ENCODE results near the gene HOATZ. TPM values are rescaled to one million over a fixed set of nuclear protein-coding genes. Genes with fewer than 3 reads are reported as not detected.

The HOATZ gene
- total RNA-seq, 1 donor from 2014 or later = not detected

GRCh38 chr11:111483431-111483830 lies 31.1 kb upstream of the HOATZ start:
- Histone ChIP-seq H3K4me1 (no peaks in the 10 kb centered on the region), H3K4me3 (no peak overlapping the region), H3K36me3 (no peaks in the 10 kb centered on the region), H3K27ac (no peak overlapping the region), H3K9me3 (peaks cover 12% of the 10 kb centered on the region), H3K27me3 (no peaks in the 10 kb centered on the region)
- no peak for DNase-seq (ENCODE audit: extremely low spot score in 2 of 2)
- intact Hi-C loops (cut with DNase I) = no loop called here
- no peak for TF ChIP-seq POLR2AphosphoS5 (IDR thresholded peaks at IDR 0.05; ENCODE audit: insufficient read depth in 1 of 2, low read depth in 1 of 2)
- TF ChIP-seq, protein P1, sequence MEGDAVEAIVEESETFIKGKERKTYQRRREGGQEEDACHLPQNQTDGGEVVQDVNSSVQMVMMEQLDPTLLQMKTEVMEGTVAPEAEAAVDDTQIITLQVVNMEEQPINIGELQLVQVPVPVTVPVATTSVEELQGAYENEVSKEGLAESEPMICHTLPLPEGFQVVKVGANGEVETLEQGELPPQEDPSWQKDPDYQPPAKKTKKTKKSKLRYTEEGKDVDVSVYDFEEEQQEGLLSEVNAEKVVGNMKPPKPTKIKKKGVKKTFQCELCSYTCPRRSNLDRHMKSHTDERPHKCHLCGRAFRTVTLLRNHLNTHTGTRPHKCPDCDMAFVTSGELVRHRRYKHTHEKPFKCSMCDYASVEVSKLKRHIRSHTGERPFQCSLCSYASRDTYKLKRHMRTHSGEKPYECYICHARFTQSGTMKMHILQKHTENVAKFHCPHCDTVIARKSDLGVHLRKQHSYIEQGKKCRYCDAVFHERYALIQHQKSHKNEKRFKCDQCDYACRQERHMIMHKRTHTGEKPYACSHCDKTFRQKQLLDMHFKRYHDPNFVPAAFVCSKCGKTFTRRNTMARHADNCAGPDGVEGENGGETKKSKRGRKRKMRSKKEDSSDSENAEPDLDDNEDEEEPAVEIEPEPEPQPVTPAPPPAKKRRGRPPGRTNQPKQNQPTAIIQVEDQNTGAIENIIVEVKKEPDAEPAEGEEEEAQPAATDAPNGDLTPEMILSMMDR (IDR thresholded peaks at IDR 0.05) = no peak
- no peak for TF ChIP-seq POLR2A (IDR thresholded peaks at IDR 0.05)

DNA sequence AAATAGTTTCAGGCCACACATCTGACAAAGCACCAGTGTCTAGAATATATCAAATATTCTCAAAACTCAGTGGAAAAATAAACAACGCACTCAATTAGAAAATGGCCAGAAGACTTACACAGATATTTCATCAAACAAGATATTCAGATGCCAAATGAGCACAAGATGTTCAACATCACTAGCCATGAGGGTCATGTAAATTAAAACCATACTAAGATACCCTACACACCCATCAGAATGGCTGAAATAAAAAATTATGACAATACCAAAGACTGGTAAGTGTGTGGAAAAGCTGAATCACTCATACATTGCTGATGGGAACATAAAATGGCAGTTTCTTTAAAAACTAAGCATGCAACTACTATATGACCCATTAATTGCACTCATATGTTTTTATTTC lies 24.1 kb upstream of the HOATZ start:
- intact Hi-C loops (cut with DNase I) = no loop called here
- Histone ChIP-seq H3K36me3 (no peaks in the 10 kb centered on the region), H3K27me3 (no peaks in the 10 kb centered on the region), H3K4me1 (no peaks in the 10 kb centered on the region), H3K9me3 (no peaks in the 10 kb centered on the region), H3K27ac (no peak overlapping the region), H3K4me3 (no peak overlapping the region)
- DNase-seq (ENCODE audit: extremely low spot score in 2 of 2) = no peak
- no peak for TF ChIP-seq POLR2A (IDR thresholded peaks at IDR 0.05)
- no peak for TF ChIP-seq POLR2AphosphoS5 (IDR thresholded peaks at IDR 0.05; ENCODE audit: insufficient read depth in 1 of 2, low read depth in 1 of 2)
- TF ChIP-seq, protein P1 (IDR thresholded peaks at IDR 0.05) = no peak

DNA sequence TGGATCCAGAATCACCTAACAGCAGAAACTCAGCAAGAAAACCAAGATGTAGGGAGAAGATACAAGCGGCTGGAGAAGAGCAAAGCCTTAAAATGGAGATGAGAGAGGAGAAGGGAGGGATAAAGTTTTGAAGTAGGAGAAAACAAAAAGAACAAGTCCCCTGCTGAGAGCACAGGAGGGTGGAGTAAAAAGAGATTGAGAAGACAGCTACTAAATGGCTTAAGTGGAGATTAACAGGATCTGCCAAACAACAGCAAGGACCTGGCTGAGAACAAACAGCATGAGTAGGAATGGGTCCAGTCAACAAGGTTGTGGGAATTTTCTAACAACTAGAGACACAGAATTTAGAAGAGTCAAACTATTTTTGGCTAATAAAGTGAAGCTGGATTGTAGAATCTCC lies 20.5 kb upstream of the HOATZ start:
- Histone ChIP-seq H3K27me3 (no peaks in the 10 kb centered on the region), H3K36me3 (no peaks in the 10 kb centered on the region), H3K9me3 (no peaks in the 10 kb centered on the region), H3K4me3 (no peak overlapping the region), H3K27ac (no peak overlapping the region), H3K4me1 (no peaks in the 10 kb centered on the region)
- intact Hi-C loops (cut with DNase I) = no loop called here
- no peak for DNase-seq (ENCODE audit: extremely low spot score in 2 of 2)
- TF ChIP-seq, protein P1 (IDR thresholded peaks at IDR 0.05) = no peak
- TF ChIP-seq POLR2AphosphoS5 (IDR thresholded peaks at IDR 0.05; ENCODE audit: insufficient read depth in 1 of 2, low read depth in 1 of 2) = no peak
- TF ChIP-seq POLR2A (IDR thresholded peaks at IDR 0.05) = no peak

DNA sequence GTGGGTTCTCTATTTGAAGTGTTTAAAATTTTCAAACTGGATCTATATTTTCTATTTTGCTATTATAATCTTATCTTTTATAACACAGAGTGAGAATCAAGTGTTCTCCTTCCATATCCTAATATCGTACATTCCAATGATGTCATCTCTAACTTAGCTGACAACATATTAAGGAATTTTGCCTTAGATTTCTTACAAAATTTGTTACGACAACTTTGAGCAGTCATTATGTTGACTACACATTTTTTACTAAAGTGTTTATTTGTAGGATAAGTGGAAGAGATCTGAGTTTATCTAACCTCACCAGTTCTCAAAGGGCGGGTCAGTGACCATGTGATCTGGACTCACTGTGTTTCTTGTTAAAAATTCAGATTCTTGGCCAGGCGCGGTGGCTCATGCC lies 15.1 kb upstream of the HOATZ start:
- H3K4me3 ChIP-seq = no peak overlapping the region
- intact Hi-C loops (cut with DNase I) = no loop called here
- DNase-seq (ENCODE audit: extremely low spot score in 2 of 2) = no peak
- H3K9me3 ChIP-seq = no peaks in the 10 kb centered on the region
- TF ChIP-seq, protein P1 (IDR thresholded peaks at IDR 0.05) = no peak
- TF ChIP-seq POLR2AphosphoS5 (IDR thresholded peaks at IDR 0.05; ENCODE audit: insufficient read depth in 1 of 2, low read depth in 1 of 2) (no peak), POLR2A (IDR thresholded peaks at IDR 0.05) (no peak)
- no peak overlapping the region for H3K27ac ChIP-seq
- H3K36me3 ChIP-seq = no peaks in the 10 kb centered on the region
- H3K27me3 ChIP-seq = no peaks in the 10 kb centered on the region
- no peaks in the 10 kb centered on the region for H3K4me1 ChIP-seq

DNA sequence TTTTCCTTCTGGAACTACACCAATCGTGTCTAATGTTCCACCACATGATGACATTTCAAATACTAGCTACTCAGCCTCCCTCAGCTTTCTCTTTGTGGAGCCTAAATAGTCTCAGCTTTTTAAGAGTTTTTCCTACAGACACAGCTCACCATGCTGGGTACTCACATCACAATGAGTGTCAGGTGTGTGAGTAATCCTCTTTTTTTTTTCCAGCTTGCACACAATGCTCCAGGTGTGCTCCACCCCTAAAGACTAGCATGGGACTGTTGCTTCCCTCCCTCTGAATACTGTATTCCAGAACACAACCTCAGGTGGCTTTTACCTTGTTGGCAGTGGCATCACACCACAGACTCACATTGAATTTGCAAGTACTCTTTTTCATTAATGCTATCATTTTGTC lies 14.1 kb upstream of the HOATZ start:
- Histone ChIP-seq H3K27ac (no peak overlapping the region), H3K36me3 (no peaks in the 10 kb centered on the region), H3K4me1 (no peaks in the 10 kb centered on the region), H3K9me3 (no peaks in the 10 kb centered on the region), H3K4me3 (no peak overlapping the region), H3K27me3 (no peaks in the 10 kb centered on the region)
- intact Hi-C loops (cut with DNase I) = no loop called here
- TF ChIP-seq, protein P1 (IDR thresholded peaks at IDR 0.05) = no peak
- TF ChIP-seq POLR2AphosphoS5 (IDR thresholded peaks at IDR 0.05; ENCODE audit: insufficient read depth in 1 of 2, low read depth in 1 of 2) = no peak
- no peak for DNase-seq (ENCODE audit: extremely low spot score in 2 of 2)

Measured in vagina (tissue), 2 donors.